Measurements from ENCODE around the gene TRPC6. TPM values are rescaled to one million over a fixed set of nuclear protein-coding genes. Genes with fewer than 3 reads are reported as not detected.

The TRPC6 gene
- total RNA-seq, 1 donor from 2014 or later = not detected

DNA sequence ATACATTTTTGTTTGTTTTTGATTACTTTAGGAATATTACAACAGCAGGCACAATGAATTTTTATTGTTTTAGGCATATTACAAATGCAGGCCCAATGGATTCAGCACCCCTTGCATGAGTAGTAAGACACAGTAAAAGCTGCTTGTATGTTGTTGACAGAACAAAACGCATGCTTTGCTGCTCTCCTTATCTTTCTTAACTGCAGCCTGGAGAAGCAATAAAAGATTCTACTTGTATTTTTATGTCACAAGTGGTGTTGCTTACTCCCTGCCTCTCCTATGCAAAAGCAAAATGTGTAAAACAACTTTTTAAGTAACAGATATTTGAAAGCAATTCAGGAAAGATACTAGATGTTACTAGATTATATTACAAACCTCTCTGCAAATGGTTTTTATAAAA, 73.9 kb downstream of the TRPC6 start:
- Mint-ChIP-seq H3K4me1 (ENCODE audit: low read depth) (no peaks in the 10 kb centered on the region), H3K27me3 (ENCODE audit: low read depth) (no peaks in the 10 kb centered on the region), H3K9me3 (no peaks in the 10 kb centered on the region), H3K36me3 (ENCODE audit: low read depth) (no peaks in the 10 kb centered on the region), H3K4me3 (ENCODE audit: low read depth) (no peak overlapping the region), H3K27ac (no peak overlapping the region)
- no peak for DNase-seq (ENCODE audit: low spot score)
- intact Hi-C loops (cut with micrococcal nuclease) = no loop called here

- intact Hi-C loops (cut with micrococcal nuclease) = no loop called here
- H3K4me1 Mint-ChIP-seq (ENCODE audit: low read depth) = no peaks in the 10 kb centered on the region
These were observed 75.4 kb downstream of the TRPC6 start for GRCh38 chr11:101508370-101508769.

DNA sequence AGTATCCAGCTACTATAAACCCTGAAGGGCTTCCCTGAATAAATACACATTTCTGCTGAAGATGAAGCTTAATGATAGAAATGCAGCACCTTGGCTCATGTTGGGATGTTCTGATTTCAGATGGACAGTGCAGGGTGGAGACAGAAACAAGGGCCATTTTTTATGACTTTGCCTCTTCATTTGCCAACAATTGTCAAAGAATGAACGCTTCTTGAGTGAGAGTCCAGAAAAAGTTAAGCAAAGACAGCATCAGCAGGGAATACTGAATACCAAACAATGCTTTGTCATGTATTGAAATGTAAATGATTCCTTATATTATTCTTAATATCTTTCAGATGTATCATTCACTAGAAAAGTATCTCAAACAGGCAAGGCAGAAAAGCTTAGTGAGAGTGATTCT, 84.9 kb downstream of the TRPC6 start:
- Mint-ChIP-seq H3K4me3 (ENCODE audit: low read depth) (no peak overlapping the region), H3K27me3 (ENCODE audit: low read depth) (no peaks in the 10 kb centered on the region), H3K27ac (no peak overlapping the region), H3K4me1 (ENCODE audit: low read depth) (no peaks in the 10 kb centered on the region), H3K9me3 (no peaks in the 10 kb centered on the region), H3K36me3 (ENCODE audit: low read depth) (no peaks in the 10 kb centered on the region)
- DNase-seq (ENCODE audit: low spot score) = no peak
- intact Hi-C loops (cut with micrococcal nuclease) = no loop called here

More at GRCh38 chr11:101508370-101508769, 75.4 kb downstream of the TRPC6 start:
- Mint-ChIP-seq H3K4me3 (ENCODE audit: low read depth) (no peak overlapping the region), H3K36me3 (ENCODE audit: low read depth) (no peaks in the 10 kb centered on the region), H3K9me3 (no peaks in the 10 kb centered on the region), H3K27me3 (ENCODE audit: low read depth) (no peaks in the 10 kb centered on the region), H3K27ac (no peak overlapping the region)
- DNase-seq (ENCODE audit: low spot score) = no peak

- intact Hi-C loops (cut with micrococcal nuclease) = no loop called here
- H3K9me3 Mint-ChIP-seq = no peaks in the 10 kb centered on the region
- H3K36me3 Mint-ChIP-seq (ENCODE audit: low read depth) = no peaks in the 10 kb centered on the region
- no peak for DNase-seq (ENCODE audit: low spot score)
- H3K4me1 Mint-ChIP-seq (ENCODE audit: low read depth) = no peaks in the 10 kb centered on the region
- no peaks in the 10 kb centered on the region for H3K27me3 Mint-ChIP-seq (ENCODE audit: low read depth)
- no peak overlapping the region for H3K27ac Mint-ChIP-seq
- H3K4me3 Mint-ChIP-seq (ENCODE audit: low read depth) = no peak overlapping the region
These were observed 86.5 kb downstream of the TRPC6 start for GRCh38 chr11:101497291-101497690.

DNA sequence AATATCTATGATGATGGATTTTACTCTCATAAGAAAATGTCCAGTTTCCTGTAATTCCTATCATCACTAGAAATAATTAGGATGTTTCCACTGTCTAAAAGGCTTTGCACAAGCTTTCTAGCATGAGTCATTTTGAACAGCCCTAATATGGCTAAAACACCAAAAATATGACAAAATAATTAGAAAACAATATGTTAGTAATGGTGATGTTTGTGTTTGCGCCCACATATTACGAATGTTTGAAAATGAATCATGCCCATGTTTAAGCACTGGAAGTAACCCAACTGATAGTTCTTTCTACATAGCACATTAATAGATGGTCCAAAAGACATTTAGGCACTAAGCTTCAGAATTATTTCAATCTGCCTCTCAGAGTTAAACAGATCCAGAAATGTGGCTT, 96.0 kb downstream of the TRPC6 start:
- DNase-seq (ENCODE audit: low spot score) = no peak
- intact Hi-C loops (cut with micrococcal nuclease) = no loop called here
- no peak overlapping the region for H3K4me3 Mint-ChIP-seq (ENCODE audit: low read depth)
- H3K36me3 Mint-ChIP-seq (ENCODE audit: low read depth) = no peaks in the 10 kb centered on the region
- H3K27ac Mint-ChIP-seq = no peak overlapping the region
- H3K9me3 Mint-ChIP-seq = no peaks in the 10 kb centered on the region
- H3K27me3 Mint-ChIP-seq (ENCODE audit: low read depth) = no peaks in the 10 kb centered on the region
- no peaks in the 10 kb centered on the region for H3K4me1 Mint-ChIP-seq (ENCODE audit: low read depth)

DNA sequence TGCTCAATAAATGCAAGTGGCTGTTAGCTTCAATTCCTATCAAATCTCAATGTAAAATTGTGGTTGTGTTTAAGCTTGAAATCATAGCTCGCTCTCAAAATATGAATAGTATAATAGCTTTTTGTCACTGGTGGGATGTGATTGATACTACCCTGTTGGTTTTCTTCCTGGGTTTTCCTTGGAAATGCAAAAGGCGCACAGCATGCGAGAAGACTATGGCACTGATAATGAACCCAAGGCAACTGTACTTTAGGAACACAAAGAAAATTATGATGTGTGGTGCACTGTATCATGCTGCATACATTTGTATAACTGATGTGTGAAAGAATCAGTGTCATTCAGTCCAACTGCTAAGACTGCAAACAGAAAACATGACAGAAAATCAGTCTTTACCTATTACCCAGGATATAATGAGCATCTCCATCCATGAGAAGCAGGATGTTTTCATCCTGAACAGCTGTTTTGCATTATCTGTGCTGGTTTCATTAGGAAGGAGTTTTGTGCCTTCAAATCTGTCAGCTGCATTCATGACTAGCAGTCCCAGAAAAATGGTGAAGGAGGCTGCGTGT, 101.2 kb downstream of the TRPC6 start:
- H3K9me3 Mint-ChIP-seq = no peaks in the 10 kb centered on the region
- H3K27me3 Mint-ChIP-seq (ENCODE audit: low read depth) = no peaks in the 10 kb centered on the region
- no peak overlapping the region for H3K4me3 Mint-ChIP-seq (ENCODE audit: low read depth)
- no peak for DNase-seq (ENCODE audit: low spot score)
- no peaks in the 10 kb centered on the region for H3K36me3 Mint-ChIP-seq (ENCODE audit: low read depth)
- no peak overlapping the region for H3K27ac Mint-ChIP-seq
- intact Hi-C loops (cut with micrococcal nuclease) = no loop called here
- H3K4me1 Mint-ChIP-seq (ENCODE audit: low read depth) = no peaks in the 10 kb centered on the region

- no peaks in the 10 kb centered on the region for H3K4me1 Mint-ChIP-seq (ENCODE audit: low read depth)
- intact Hi-C loops (cut with micrococcal nuclease) = no loop called here
- no peaks in the 10 kb centered on the region for H3K9me3 Mint-ChIP-seq
- no peak for DNase-seq (ENCODE audit: low spot score)
- H3K27ac Mint-ChIP-seq = no peak overlapping the region
- H3K4me3 Mint-ChIP-seq (ENCODE audit: low read depth) = no peak overlapping the region
- no peaks in the 10 kb centered on the region for H3K36me3 Mint-ChIP-seq (ENCODE audit: low read depth)
- H3K27me3 Mint-ChIP-seq (ENCODE audit: low read depth) = no peaks in the 10 kb centered on the region
These were observed 105.0 kb downstream of the TRPC6 start for GRCh38 chr11:101478587-101479369.

GRCh38 chr11:101477926-101478325, 105.9 kb downstream of the TRPC6 start:
- H3K27ac Mint-ChIP-seq = no peak overlapping the region
- intact Hi-C loops (cut with micrococcal nuclease) = no loop called here
- H3K36me3 Mint-ChIP-seq (ENCODE audit: low read depth) = no peaks in the 10 kb centered on the region
- no peaks in the 10 kb centered on the region for H3K4me1 Mint-ChIP-seq (ENCODE audit: low read depth)
- H3K27me3 Mint-ChIP-seq (ENCODE audit: low read depth) = no peaks in the 10 kb centered on the region
- no peaks in the 10 kb centered on the region for H3K9me3 Mint-ChIP-seq
- DNase-seq (ENCODE audit: low spot score) = no peak
- no peak overlapping the region for H3K4me3 Mint-ChIP-seq (ENCODE audit: low read depth)

- H3K36me3 Mint-ChIP-seq (ENCODE audit: low read depth) = no peaks in the 10 kb centered on the region
- no peaks in the 10 kb centered on the region for H3K4me1 Mint-ChIP-seq (ENCODE audit: low read depth)
- no peak for DNase-seq (ENCODE audit: low spot score)
- intact Hi-C loops (cut with micrococcal nuclease) = no loop called here
- H3K27me3 Mint-ChIP-seq (ENCODE audit: low read depth) = no peaks in the 10 kb centered on the region
- no peak overlapping the region for H3K4me3 Mint-ChIP-seq (ENCODE audit: low read depth)
- H3K9me3 Mint-ChIP-seq = no peaks in the 10 kb centered on the region
- H3K27ac Mint-ChIP-seq = no peak overlapping the region
These were observed 107.6 kb downstream of the TRPC6 start for GRCh38 chr11:101476191-101476590.

GRCh38 chr11:101475699-101476098, 108.1 kb downstream of the TRPC6 start:
- H3K4me1 Mint-ChIP-seq (ENCODE audit: low read depth) = no peaks in the 10 kb centered on the region
- H3K4me3 Mint-ChIP-seq (ENCODE audit: low read depth) = no peak overlapping the region
- H3K9me3 Mint-ChIP-seq = no peaks in the 10 kb centered on the region
- H3K36me3 Mint-ChIP-seq (ENCODE audit: low read depth) = no peaks in the 10 kb centered on the region
- H3K27me3 Mint-ChIP-seq (ENCODE audit: low read depth) = no peaks in the 10 kb centered on the region
- no peak overlapping the region for H3K27ac Mint-ChIP-seq
- intact Hi-C loops (cut with micrococcal nuclease) = no loop called here
- DNase-seq (ENCODE audit: low spot score) = no peak

DNA sequence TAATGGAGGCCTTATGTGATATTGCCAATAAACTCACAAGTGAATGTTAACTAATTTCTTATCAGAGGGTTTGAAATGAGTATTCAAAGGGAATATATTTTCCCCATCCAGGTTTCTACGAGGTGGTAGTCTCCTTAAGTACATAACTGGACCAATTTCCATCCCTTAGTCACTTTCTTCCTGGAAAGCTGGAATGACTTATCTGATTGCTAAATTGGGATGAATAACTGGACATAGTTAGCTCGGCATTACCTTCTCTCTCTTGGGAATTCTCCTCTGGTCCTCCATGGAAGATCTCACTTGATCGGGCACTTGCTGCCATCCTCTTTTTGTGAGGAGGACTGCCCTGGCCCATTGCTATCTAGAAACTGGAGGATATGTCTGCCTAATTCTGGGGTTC, 109.1 kb downstream of the TRPC6 start:
- Mint-ChIP-seq H3K9me3 (no peaks in the 10 kb centered on the region), H3K36me3 (ENCODE audit: low read depth) (no peaks in the 10 kb centered on the region), H3K27ac (no peak overlapping the region), H3K4me3 (ENCODE audit: low read depth) (no peak overlapping the region), H3K27me3 (ENCODE audit: low read depth) (no peaks in the 10 kb centered on the region), H3K4me1 (ENCODE audit: low read depth) (no peaks in the 10 kb centered on the region)
- intact Hi-C loops (cut with micrococcal nuclease) = no loop called here
- DNase-seq (ENCODE audit: low spot score) = no peak

GRCh38 chr11:101470881-101471520, 112.8 kb downstream of the TRPC6 start:
- DNase-seq (ENCODE audit: low spot score) = no peak
- Mint-ChIP-seq H3K36me3 (ENCODE audit: low read depth) (no peaks in the 10 kb centered on the region), H3K4me3 (ENCODE audit: low read depth) (no peak overlapping the region), H3K9me3 (peaks cover 3% of the 10 kb centered on the region), H3K27me3 (ENCODE audit: low read depth) (no peaks in the 10 kb centered on the region), H3K27ac (no peak overlapping the region), H3K4me1 (ENCODE audit: low read depth) (no peaks in the 10 kb centered on the region)
- intact Hi-C loops (cut with micrococcal nuclease) = no loop called here

- no peak overlapping the region for H3K4me3 Mint-ChIP-seq (ENCODE audit: low read depth)
- DNase-seq (ENCODE audit: low spot score) = no peak
These were observed 113.4 kb downstream of the TRPC6 start for GRCh38 chr11:101470419-101470818.

More at GRCh38 chr11:101470419-101470818, 113.4 kb downstream of the TRPC6 start:
- intact Hi-C loops (cut with micrococcal nuclease) = no loop called here
- Mint-ChIP-seq H3K36me3 (ENCODE audit: low read depth) (no peaks in the 10 kb centered on the region), H3K27me3 (ENCODE audit: low read depth) (no peaks in the 10 kb centered on the region), H3K4me1 (ENCODE audit: low read depth) (no peaks in the 10 kb centered on the region), H3K9me3 (peaks cover 3% of the 10 kb centered on the region), H3K27ac (no peak overlapping the region)
